Panc1 (cell line): Measurements from ENCODE around the gene HOXB3. TPM values are rescaled to one million over a fixed set of nuclear protein-coding genes. Genes with fewer than 3 reads are reported as not detected.

Experiments used
- ATAC-seq: fragments of 200-7000 bp; cut with Tn5 transposase; 2 replicates; pipeline ENCODE4 v1.9.1; 2020; ENCODE audit warnings: mild to moderate bottlenecking, moderate library complexity
- BruUV-seq: library from RNA; stranded (reverse); fragments of 400-500 nt; replicated peaks from 2 replicates; lab custom pipeline; 2021; lab: Mats Ljungman, UMichigan
- CTCF ChIA-PET: fragments of 300-600 bp; sonication (Branson Sonifier 250); formaldehyde crosslinking; loops from one replicate; lab custom pipeline; 2022; ENCODE audit warnings: antibody characterized with exemption; lab: Charles Lee
- POLR2A ChIA-PET: fragments of 300-600 bp; sonication (Branson Sonifier 250); formaldehyde crosslinking; loops from one replicate; lab custom pipeline; 2022; ENCODE audit warnings: antibody characterized with exemption; lab: Charles Lee
- DNase-seq: peaks from one replicate; pipeline ENCODE4 v3.0.0-alpha.2; 2010; ENCODE audit warnings: low read depth, low spot score
- H3K27ac ChIP-seq: 2 replicates; pipeline ENCODE4 v1.5.1; 2011; ENCODE audit warnings: mild to moderate bottlenecking, low read length, inconsistent platforms
- H3K27me3 ChIP-seq: fragments of 200-500 bp; sonication (Bioruptor generic); 2 replicates; pipeline ENCODE4 v1.6.0; 2014; ENCODE audit warnings: low read length, inconsistent platforms; ENCODE audit not compliant: control insufficient read depth, insufficient read depth
- H3K36me3 ChIP-seq: fragments of 200-500 bp; sonication (Bioruptor generic); 2 replicates; pipeline ENCODE4 v1.5.1; 2014; ENCODE audit warnings: inconsistent platforms, mild to moderate bottlenecking, low read length, moderate library complexity; ENCODE audit not compliant: control insufficient read depth, insufficient read depth
- H3K4me1 ChIP-seq: 2 replicates; pipeline ENCODE4 v1.5.1; 2011; ENCODE audit warnings: inconsistent platforms, mild to moderate bottlenecking, low read length, moderate library complexity; ENCODE audit not compliant: control insufficient read depth, insufficient read depth
- H3K4me3 ChIP-seq, 2 experiments: 2 replicates each; pipeline ENCODE4 v1.5.1; 2011 to 2012; ENCODE audit warnings: low read depth in 2 of 2, low read length in 2 of 2, mild to moderate bottlenecking in 2 of 2, inconsistent platforms in 1 of 2, moderate library complexity in 1 of 2
- H3K9me3 ChIP-seq: fragments of 200-500 bp; sonication (Bioruptor generic); 2 replicates; pipeline ENCODE4 v1.5.1; 2014; ENCODE audit warnings: low read depth, mild to moderate bottlenecking, inconsistent platforms, low read length, moderate library complexity; ENCODE audit not compliant: control insufficient read depth, insufficient read depth
- CTCF ChIP-seq: fragments of 450-650 bp; IDR thresholded peaks from 2 replicates; pipeline ENCODE4 v1.5.1; 2017; ENCODE audit warnings: mild to moderate bottlenecking
- POLR2AphosphoS5 ChIP-seq: IDR thresholded peaks from 2 replicates; pipeline ENCODE4 v1.6.1; 2012; ENCODE audit warnings: mild to moderate bottlenecking, low read depth, low read length, moderate library complexity
- REST ChIP-seq, 2 experiments: IDR thresholded peaks; 2 replicates each; pipeline ENCODE4 v1.6.1; 2011 to 2012; ENCODE audit warnings: low read depth in 2 of 2, control low read depth in 1 of 2, low read length in 1 of 2, mild to moderate bottlenecking in 1 of 2, moderate library complexity in 1 of 2; ENCODE audit not compliant: insufficient read depth in 1 of 2
- SIN3A ChIP-seq: IDR thresholded peaks from 2 replicates; pipeline ENCODE4 v1.6.1; 2012; ENCODE audit warnings: low read depth, mild to moderate bottlenecking, low read length, moderate library complexity, borderline replicate concordance; ENCODE audit not compliant: insufficient read depth
- TCF7L2 ChIP-seq: IDR thresholded peaks from 2 replicates; pipeline ENCODE4 v1.6.1; 2011; ENCODE audit warnings: mild to moderate bottlenecking, low read depth, low read length, inconsistent platforms
- in situ Hi-C: cut with HindIII; loops from 2 replicates; pipeline ENCODE4 v1.10.0; 2016; ENCODE audit warnings: low sequenced_read_pairs, low pct_unique_long_range_greater_than_20kb
- intact Hi-C: fragments of 100-400 bp; cut with micrococcal nuclease; formaldehyde crosslinking; loops from one replicate; pipeline ENCODE4 v1.10.0; 2022; ENCODE audit not compliant: unreplicated experiment
- total RNA-seq: library from RNA; stranded (reverse); gene quantifications from one replicate; pipeline ENCODE4 v1.2.1, GENCODE V29; 2021; ENCODE audit not compliant: unreplicated experiment

The HOXB3 gene
- total RNA-seq, 1 experiment from 2014 or later = 127 TPM

GRCh38 chr17:48629411-48629759, 39.3 kb upstream of the HOXB3 start:
- no peak for TF ChIP-seq REST (IDR thresholded peaks at IDR 0.05; ENCODE audit: insufficient read depth in 1 of 2, low read depth in 2 of 2, low read length in 1 of 2)
- TF ChIP-seq POLR2AphosphoS5 = no peak
- no peak for TF ChIP-seq SIN3A
- Histone ChIP-seq H3K27ac (peak overlapping the region; percentile 57; the same call in 1 of the 2 replicates), H3K9me3 (no peaks in the 10 kb centered on the region), H3K36me3 (0 out of 2 replicates have a peak, but pooled peaks cover 3% of the 10 kb centered on the region), H3K27me3 (no peaks in the 10 kb centered on the region), H3K4me1 (peaks cover 36% of the 10 kb centered on the region), H3K4me3 (no peak overlapping the region)
- DNase-seq (no peak), ATAC-seq (no peak)
- BruUV-seq = no TSS peak
- in situ Hi-C loops = no loop called here
- CTCF ChIA-PET = no interaction called here
- POLR2A ChIA-PET = no interaction called here
- intact Hi-C loops = no loop called here

GRCh38 chr17:48628649-48629410, 38.8 kb upstream of the HOXB3 start:
- Histone ChIP-seq H3K9me3 (no peaks in the 10 kb centered on the region), H3K4me1 (peaks cover 41% of the 10 kb centered on the region), H3K4me3 (no peak overlapping the region), H3K27ac (peak overlapping the region; percentile 57; the same call in 1 of the 2 replicates), H3K36me3 (0 out of 2 replicates have a peak, but pooled peaks cover 3% of the 10 kb centered on the region), H3K27me3 (no peaks in the 10 kb centered on the region)
- BruUV-seq = no TSS peak
- no peak for ATAC-seq
- in situ Hi-C loops (no loop called here), intact Hi-C loops (no loop called here)
- no peak for DNase-seq
- ChIA-PET POLR2A (no interaction called here), CTCF (interaction anchor here (1.1 kb wide), 1 partner anchor 321 kb away, joined by 3 read pairs; no protein-coding TSS in a partner anchor)
- no peak for TF ChIP-seq TCF7L2
- TF ChIP-seq POLR2AphosphoS5 = no peak
- no peak for TF ChIP-seq SIN3A
- TF ChIP-seq REST (IDR thresholded peaks at IDR 0.05; ENCODE audit: insufficient read depth in 1 of 2, low read depth in 2 of 2, low read length in 1 of 2) = no peak
- TF ChIP-seq CTCF = no peak
